GM10248 (cell line): Measurements from ENCODE around the gene VGLL3.

Experiments used
- CTCF ChIA-PET: fragments of 300-600 bp; sonication (Branson Sonifier 250); formaldehyde crosslinking; extraction: SDS; loops from one replicate; lab custom pipeline; 2021; ENCODE audit warnings: antibody characterized with exemption; lab: Yijun Ruan, JAX
- POLR2A ChIA-PET: fragments of 350-650 bp; sonication (Branson Sonifier 250); formaldehyde crosslinking; extraction: SDS; loops from one replicate; lab custom pipeline; 2020; ENCODE audit warnings: antibody characterized with exemption; lab: Yijun Ruan, JAX
- DNase-seq: peaks from one replicate; pipeline ENCODE4 v3.0.0; 2012; ENCODE audit errors: extremely low spot score
- CTCF ChIP-seq: IDR thresholded peaks from 2 replicates; pipeline ENCODE4 v1.5.1; 2012; ENCODE audit warnings: mild to moderate bottlenecking, low read depth; ENCODE audit errors: extremely low read depth, missing control alignments, control extremely low read depth

The VGLL3 gene

GRCh38 chr3:86949850-86950249 lies 41.1 kb downstream of the VGLL3 start:
- CTCF ChIA-PET: no interaction called here
- no peak for DNase-seq
- POLR2A ChIA-PET: no interaction called here
- no peak for TF ChIP-seq CTCF

- no peak for TF ChIP-seq CTCF
- DNase-seq: no peak
- POLR2A ChIA-PET: no interaction called here
- CTCF ChIA-PET: no interaction called here
Measured at GRCh38 chr3:86948822-86949221, 42.1 kb downstream of the VGLL3 start.

GRCh38 chr3:86942206-86942605 lies 48.7 kb downstream of the VGLL3 start:
- no peak for TF ChIP-seq CTCF
- ChIA-PET CTCF (interaction anchor here (1.4 kb wide), 1 partner anchor 28 kb away, joined by 3 read pairs; no protein-coding TSS in a partner anchor), POLR2A (no interaction called here)
- no peak for DNase-seq

- ChIA-PET CTCF (interaction anchor here (1.1 to 1.2 kb wide), 3 partner anchors 9 to 19 kb away, joined by 3 to 4 read pairs (median 4); no protein-coding TSS in a partner anchor), POLR2A (no interaction called here)
- no peak for DNase-seq
- no peak for TF ChIP-seq CTCF
Measured at GRCh38 chr3:86938416-86939105, 52.4 kb downstream of the VGLL3 start.

- CTCF ChIA-PET: interaction anchor here (1.1 kb wide), 1 partner anchor 11 kb away, joined by 4 read pairs; no protein-coding TSS in a partner anchor
- no peak for DNase-seq
- POLR2A ChIA-PET: no interaction called here
- TF ChIP-seq CTCF: no peak
Measured at GRCh38 chr3:86937306-86937791, 53.6 kb downstream of the VGLL3 start.

- no peak for DNase-seq
- TF ChIP-seq CTCF: no peak
- POLR2A ChIA-PET: no interaction called here
- CTCF ChIA-PET: no interaction called here
Measured at GRCh38 chr3:86934851-86935250, 56.1 kb downstream of the VGLL3 start.
